Panc1 (cell line): ENCODE data around the gene DPP4.

Experiments
- POLR2AphosphoS5 ChIP-seq: IDR thresholded peaks from 2 replicates; pipeline ENCODE4 v1.6.1; 2012; ENCODE audit warnings: mild to moderate bottlenecking, low read depth, low read length, moderate library complexity
- TF ChIP-seq, protein P1 (sequence below): fragments of 450-650 bp; IDR thresholded peaks from 2 replicates; pipeline ENCODE4 v1.5.1; 2017; ENCODE audit warnings: mild to moderate bottlenecking

GRCh38 chr2:162002623-162003235, 71.3 kb downstream of the DPP4 start:
- TF ChIP-seq, protein P1, sequence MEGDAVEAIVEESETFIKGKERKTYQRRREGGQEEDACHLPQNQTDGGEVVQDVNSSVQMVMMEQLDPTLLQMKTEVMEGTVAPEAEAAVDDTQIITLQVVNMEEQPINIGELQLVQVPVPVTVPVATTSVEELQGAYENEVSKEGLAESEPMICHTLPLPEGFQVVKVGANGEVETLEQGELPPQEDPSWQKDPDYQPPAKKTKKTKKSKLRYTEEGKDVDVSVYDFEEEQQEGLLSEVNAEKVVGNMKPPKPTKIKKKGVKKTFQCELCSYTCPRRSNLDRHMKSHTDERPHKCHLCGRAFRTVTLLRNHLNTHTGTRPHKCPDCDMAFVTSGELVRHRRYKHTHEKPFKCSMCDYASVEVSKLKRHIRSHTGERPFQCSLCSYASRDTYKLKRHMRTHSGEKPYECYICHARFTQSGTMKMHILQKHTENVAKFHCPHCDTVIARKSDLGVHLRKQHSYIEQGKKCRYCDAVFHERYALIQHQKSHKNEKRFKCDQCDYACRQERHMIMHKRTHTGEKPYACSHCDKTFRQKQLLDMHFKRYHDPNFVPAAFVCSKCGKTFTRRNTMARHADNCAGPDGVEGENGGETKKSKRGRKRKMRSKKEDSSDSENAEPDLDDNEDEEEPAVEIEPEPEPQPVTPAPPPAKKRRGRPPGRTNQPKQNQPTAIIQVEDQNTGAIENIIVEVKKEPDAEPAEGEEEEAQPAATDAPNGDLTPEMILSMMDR: no peak
- no peak for TF ChIP-seq POLR2AphosphoS5
